Right cardiac atrium (tissue), 5 donors: ENCODE measurements around the gene SPATA31E1. TPM values are rescaled to one million over a fixed set of nuclear protein-coding genes. Genes with fewer than 3 reads are reported as not detected.

Experiments used
- ATAC-seq, 2 donors: fragments of 200-7000 bp; cut with Tn5 transposase; one replicate each; pipeline versions ENCODE4 v1.8.0 to v1.9.1; 2020; ENCODE audit warnings: moderate library complexity in 2 of 2, mild to moderate bottlenecking in 1 of 2
- DNase-seq, 3 donors: peaks; one replicate each; pipeline ENCODE4 v3.0.0-alpha.2; 2020
- H3K27ac ChIP-seq: one replicate; pipeline ENCODE4 v1.5.1; 2013; ENCODE audit warnings: mild to moderate bottlenecking, low read length, control low read depth, moderate library complexity
- H3K27me3 ChIP-seq: one replicate; pipeline ENCODE4 v1.6.1; 2013; ENCODE audit not compliant: control insufficient read depth, insufficient read depth
- H3K4me1 ChIP-seq: one replicate; pipeline ENCODE4 v1.6.1; 2013; ENCODE audit warnings: low read length; ENCODE audit not compliant: control insufficient read depth, insufficient read depth
- H3K4me3 ChIP-seq: one replicate; pipeline ENCODE4 v1.5.1; 2013; ENCODE audit warnings: low read length, control low read depth
- H3K9me3 ChIP-seq: one replicate; pipeline ENCODE4 v1.6.1; 2013; ENCODE audit warnings: low read length; ENCODE audit not compliant: control insufficient read depth
- WGBS: extraction: QIAGEN DNeasy Blood & Tissue Kit; methylation state at CpG from one replicate; pipeline ENCODE4 v1.1.7; 2013; 5-methylcytosine and 5-hydroxymethylcytosine counted together
- intact Hi-C, 4 donors: fragments of 100-400 bp; cut with DNase I; formaldehyde crosslinking; loops; one replicate each; pipeline versions ENCODE4 v1.11.0 to v1.14.0; 2022 to 2023
- polyA plus RNA-seq: library from polyadenylated mRNA; stranded (reverse); fragments of 200-250 nt; gene quantifications from one replicate; pipeline ENCODE4 v1.2.3, GENCODE V29; 2013
- total RNA-seq, 4 donors: library from RNA; stranded (reverse); fragmentation: NEBNext Ultra II Directional; extraction: Animal tissue kit (Norgen Biotek cat#: 25700); gene quantifications; one replicate each; pipeline ENCODE4 v1.2.1, GENCODE V29; 2021
- donor health status: healthy with polysubstance abuse.
- donor health status: DM: no; HTN: yes; CAD: no.
- donor health status: DM: no; HTN: no; CAD: no.
- donor health status: DM: no; HTN: yes; CAD: no; lungs with severe emphysema.
- donor health status: DM: yes; HTN: yes; CAD: no.

SPATA31E1 gene
- total and polyA plus RNA-seq, 5 donors = not detected

GRCh38 chr9:87875831-87876545, 6.7 kb upstream of the SPATA31E1 start:
- Histone ChIP-seq H3K27ac (no peak overlapping the region), H3K27me3 (no peaks in the 10 kb centered on the region), H3K4me1 (no peaks in the 10 kb centered on the region), H3K9me3 (no peaks in the 10 kb centered on the region), H3K4me3 (no peak overlapping the region)
- intact Hi-C loops = no loop called here
- ATAC-seq (no peak), DNase-seq (no peak)
- 59% methylated on average over 5 of the region's 5 CpGs for WGBS

GRCh38 chr9:87876708-87877107, 6.0 kb upstream of the SPATA31E1 start:
- H3K4me1 ChIP-seq = no peaks in the 10 kb centered on the region
- DNase-seq = no peak
- H3K4me3 ChIP-seq = no peak overlapping the region
- no peak overlapping the region for H3K27ac ChIP-seq
- no peaks in the 10 kb centered on the region for H3K27me3 ChIP-seq
- WGBS = 85% methylated on average over 5 of the region's 5 CpGs
- no peaks in the 10 kb centered on the region for H3K9me3 ChIP-seq
- ATAC-seq = no peak
- intact Hi-C loops = no loop called here

DNA sequence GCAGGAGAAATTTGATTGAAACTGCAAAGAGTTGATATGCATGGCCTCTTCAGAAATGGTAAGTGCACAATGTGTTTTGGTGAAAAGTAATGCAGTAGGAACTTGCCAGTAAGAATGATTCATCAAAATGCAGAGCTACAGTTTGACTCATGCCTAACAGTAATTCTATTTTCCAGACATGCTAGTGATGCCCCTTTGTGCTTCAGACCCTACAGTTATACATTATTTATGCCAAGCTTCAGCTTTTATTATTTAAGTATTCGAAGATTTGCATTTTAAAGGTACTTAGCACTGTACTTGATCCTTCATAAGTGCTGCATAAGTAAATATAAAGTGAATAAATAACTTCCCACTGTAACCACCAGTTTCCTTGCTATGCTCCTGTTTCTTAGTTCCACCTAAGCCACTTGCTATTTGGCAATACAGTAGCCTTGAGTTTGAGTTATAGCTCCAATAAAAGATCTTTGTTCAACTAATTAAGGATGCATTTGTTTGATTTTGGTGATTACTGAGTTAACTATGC, 3.6 kb upstream of the SPATA31E1 start:
- no peak for ATAC-seq
- H3K27ac ChIP-seq = no peak overlapping the region
- no peaks in the 10 kb centered on the region for H3K9me3 ChIP-seq
- intact Hi-C loops = no loop called here
- no peak for DNase-seq
- no peaks in the 10 kb centered on the region for H3K27me3 ChIP-seq
- H3K4me1 ChIP-seq = no peaks in the 10 kb centered on the region
- WGBS = 89% methylated on average over 1 of the region's 1 CpG
- no peak overlapping the region for H3K4me3 ChIP-seq

- no peak overlapping the region for H3K27ac ChIP-seq
- ATAC-seq (no peak), DNase-seq (no peak)
- H3K9me3 ChIP-seq = no peaks in the 10 kb centered on the region
- H3K4me1 ChIP-seq = no peaks in the 10 kb centered on the region
- 48% methylated on average over 8 of the region's 8 CpGs for WGBS
- no peak overlapping the region for H3K4me3 ChIP-seq
- no peaks in the 10 kb centered on the region for H3K27me3 ChIP-seq
- intact Hi-C loops = no loop called here
Measured at GRCh38 chr9:87880116-87880515, 2.6 kb upstream of the SPATA31E1 start.

DNA sequence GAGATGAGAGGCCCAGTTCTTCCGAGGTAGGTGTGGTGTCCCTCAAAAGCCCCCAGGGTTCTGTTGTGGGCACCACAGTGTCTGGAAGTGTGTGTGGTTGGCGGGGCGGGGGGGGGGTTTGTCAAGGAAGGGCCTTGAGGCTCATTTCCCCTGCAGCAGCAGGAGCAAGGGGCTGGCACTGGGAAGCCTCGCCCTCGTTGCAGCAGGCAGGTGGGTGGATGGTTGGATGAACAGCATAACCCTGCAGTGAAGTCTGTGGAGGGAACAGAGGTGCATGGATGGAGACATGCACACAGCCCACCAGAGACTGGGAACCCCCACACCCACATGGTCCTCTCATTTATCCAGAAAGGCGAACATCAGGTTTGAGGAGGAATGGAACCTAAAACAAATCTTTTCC, 2.0 kb upstream of the SPATA31E1 start:
- H3K4me1 ChIP-seq = no peaks in the 10 kb centered on the region
- H3K4me3 ChIP-seq = no peak overlapping the region
- no peaks in the 10 kb centered on the region for H3K27me3 ChIP-seq
- H3K9me3 ChIP-seq = no peaks in the 10 kb centered on the region
- intact Hi-C loops = no loop called here
- ATAC-seq (no peak), DNase-seq (no peak)
- H3K27ac ChIP-seq = no peak overlapping the region
- WGBS = 79% methylated on average over 6 of the region's 6 CpGs

DNA sequence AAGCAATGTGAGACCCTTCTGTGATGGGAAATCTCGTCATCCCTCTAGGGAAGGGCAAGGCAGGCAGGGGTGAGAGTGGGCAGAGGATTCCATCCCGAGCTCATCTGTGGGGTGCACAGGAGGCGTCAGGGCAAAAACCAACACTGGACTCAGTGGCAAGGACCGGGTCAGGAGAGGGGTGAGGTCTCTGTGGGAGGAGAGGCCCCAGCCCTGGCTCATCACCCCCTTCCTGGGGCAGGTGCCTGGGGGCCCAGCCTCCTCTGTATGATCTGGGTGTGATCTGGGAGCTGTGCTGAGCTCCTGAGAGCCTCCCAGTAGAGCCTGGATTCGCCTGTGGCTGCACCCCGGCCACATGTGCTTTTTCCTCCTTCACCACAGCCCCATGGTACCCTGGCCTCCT, 597 bp downstream of the SPATA31E1 start:
- intact Hi-C loops = no loop called here
- Histone ChIP-seq H3K4me3 (no peak overlapping the region), H3K9me3 (no peaks in the 10 kb centered on the region), H3K27ac (no peak overlapping the region), H3K27me3 (no peaks in the 10 kb centered on the region), H3K4me1 (no peaks in the 10 kb centered on the region)
- ATAC-seq (no peak), DNase-seq (no peak)
- 88% methylated on average over 6 of the region's 6 CpGs for WGBS

GRCh38 chr9:87883990-87884389, 1.3 kb downstream of the SPATA31E1 start:
- Histone ChIP-seq H3K4me3 (no peak overlapping the region), H3K4me1 (no peaks in the 10 kb centered on the region), H3K27me3 (no peaks in the 10 kb centered on the region), H3K27ac (no peak overlapping the region), H3K9me3 (no peaks in the 10 kb centered on the region)
- DNase-seq = no peak
- ATAC-seq = no peak
- 66% methylated on average over 8 of the region's 8 CpGs for WGBS
- intact Hi-C loops = no loop called here

DNA sequence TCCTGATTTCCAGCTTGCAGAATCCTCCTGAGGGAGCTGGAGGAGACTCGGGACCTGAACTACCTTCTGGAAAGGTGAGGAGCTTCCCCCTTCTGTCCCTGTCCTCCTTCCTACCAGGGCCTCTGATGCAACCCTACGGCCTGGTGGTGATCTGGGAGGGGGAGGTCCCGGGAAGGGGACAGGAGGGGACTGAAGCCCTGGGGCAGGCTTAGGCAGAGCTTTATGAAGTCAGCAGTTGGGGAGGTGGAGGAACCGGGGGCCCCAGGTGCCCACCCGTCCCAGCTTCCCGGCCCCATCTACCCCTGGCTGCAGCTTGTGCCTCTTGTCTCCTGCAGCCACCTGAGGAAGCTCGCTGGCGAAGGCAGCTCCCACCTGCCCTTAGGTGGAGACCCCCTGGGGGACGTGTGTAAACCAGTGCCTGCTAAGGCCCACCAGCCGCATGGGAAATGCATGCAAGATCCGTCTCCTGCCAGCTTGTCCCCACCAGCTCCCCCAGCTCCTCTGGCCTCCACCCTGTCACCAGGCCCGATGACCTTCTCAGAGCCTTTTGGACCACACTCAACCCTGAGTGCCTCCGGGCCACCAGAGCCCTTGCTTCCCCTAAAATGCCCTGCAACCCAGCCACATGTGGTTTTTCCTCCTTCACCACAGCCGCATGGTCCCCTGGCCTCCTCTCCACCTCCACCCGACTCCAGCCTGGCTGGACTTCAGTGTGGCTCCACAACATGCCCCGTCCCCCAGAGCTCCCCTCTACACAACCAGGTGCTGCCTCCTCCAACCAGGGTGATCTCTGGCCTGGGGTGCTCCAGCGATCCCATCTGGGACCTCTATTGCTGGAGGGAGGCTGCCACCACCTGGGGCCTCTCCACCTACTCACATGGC, 2.1 kb downstream of the SPATA31E1 start:
- H3K9me3 ChIP-seq = no peaks in the 10 kb centered on the region
- intact Hi-C loops = no loop called here
- no peaks in the 10 kb centered on the region for H3K4me1 ChIP-seq
- H3K4me3 ChIP-seq = no peak overlapping the region
- no peak for DNase-seq
- H3K27ac ChIP-seq = no peak overlapping the region
- WGBS = 91% methylated on average over 17 of the region's 17 CpGs
- H3K27me3 ChIP-seq = no peaks in the 10 kb centered on the region
- no peak for ATAC-seq

DNA sequence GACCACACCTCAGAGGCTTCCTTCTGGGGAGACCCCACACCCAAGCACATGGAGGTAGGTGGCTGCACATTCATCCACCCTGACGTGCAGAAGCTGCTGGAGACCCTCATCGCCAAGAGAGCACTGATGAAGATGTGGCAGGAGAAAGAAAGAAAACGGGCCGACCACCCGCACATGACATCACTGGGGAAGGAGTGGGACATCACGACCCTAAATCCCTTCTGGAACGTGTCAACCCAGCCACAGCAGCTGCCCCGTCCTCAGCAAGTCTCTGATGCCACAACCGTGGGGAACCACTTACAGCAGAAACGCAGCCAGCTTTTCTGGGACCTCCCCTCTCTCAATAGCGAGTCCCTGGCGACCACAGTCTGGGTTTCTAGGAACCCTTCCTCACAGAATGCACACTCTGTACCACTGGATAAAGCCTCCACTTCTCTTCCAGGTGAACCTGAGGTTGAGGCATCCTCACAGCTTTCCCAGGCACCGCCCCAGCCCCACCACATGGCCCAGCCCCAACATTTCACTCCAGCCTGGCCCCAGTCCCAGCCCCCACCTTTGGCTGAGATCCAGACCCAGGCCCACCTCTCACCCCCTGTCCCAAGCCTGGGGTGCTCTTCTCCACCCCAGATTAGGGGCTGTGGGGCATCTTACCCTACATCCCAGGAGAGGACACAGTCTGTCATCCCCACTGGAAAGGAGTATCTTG, 3.0 kb downstream of the SPATA31E1 start:
- H3K4me3 ChIP-seq = no peak overlapping the region
- 86% methylated on average over 13 of the region's 13 CpGs for WGBS
- no peaks in the 10 kb centered on the region for H3K4me1 ChIP-seq
- no peaks in the 10 kb centered on the region for H3K27me3 ChIP-seq
- DNase-seq (no peak), ATAC-seq (no peak)
- intact Hi-C loops = no loop called here
- H3K9me3 ChIP-seq = no peaks in the 10 kb centered on the region
- H3K27ac ChIP-seq = no peak overlapping the region

DNA sequence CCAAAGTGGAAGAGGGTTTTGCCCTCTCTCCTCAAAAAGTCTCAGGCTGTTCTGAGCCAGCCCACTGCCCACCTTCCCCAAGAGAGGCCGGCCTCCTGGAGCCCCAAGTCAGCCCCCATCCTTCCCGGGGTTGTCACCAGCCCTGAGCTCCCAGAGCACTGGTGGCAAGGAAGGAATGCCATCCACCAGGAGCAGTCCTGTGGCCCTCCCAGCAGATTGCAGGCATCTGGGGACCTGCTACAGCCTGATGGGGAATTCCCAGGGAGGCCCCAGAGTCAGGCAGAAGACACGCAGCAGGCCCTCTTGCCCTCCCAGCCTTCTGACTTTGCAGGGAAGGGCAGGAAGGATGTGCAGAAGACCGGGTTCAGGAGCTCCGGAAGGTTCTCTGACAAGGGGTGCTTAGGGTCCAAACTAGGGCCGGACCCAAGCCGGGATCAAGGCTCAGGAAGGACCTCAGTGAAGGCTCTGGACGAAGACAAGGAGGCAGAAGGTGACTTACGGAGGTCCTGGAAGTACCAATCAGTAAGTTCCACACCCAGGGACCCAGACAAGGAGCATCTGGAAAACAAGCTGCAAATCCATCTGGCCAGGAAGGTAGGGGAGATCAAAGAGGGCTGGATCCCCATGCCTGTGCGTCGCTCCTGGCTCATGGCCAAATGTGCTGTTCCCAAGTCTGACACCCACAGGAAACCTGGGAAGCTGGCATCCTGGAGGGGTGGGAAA, 3.7 kb downstream of the SPATA31E1 start:
- WGBS = 80% methylated on average over 11 of the region's 11 CpGs
- H3K9me3 ChIP-seq = no peaks in the 10 kb centered on the region

More for the DNA sequence above, 3.7 kb downstream of the SPATA31E1 start:
- ATAC-seq (no peak), DNase-seq (no peak)
- Histone ChIP-seq H3K4me3 (no peak overlapping the region), H3K27me3 (no peaks in the 10 kb centered on the region), H3K4me1 (no peaks in the 10 kb centered on the region), H3K27ac (no peak overlapping the region)
- intact Hi-C loops = no loop called here
